GM12872 (cell line): ENCODE data around the gene RHOA.

Experiments used
- TF ChIP-seq, protein P1 (sequence below): IDR thresholded peaks from 3 replicates; pipeline ENCODE4 v1.5.1; 2011; ENCODE audit warnings: low read depth, mild to moderate bottlenecking, low read length, moderate library complexity; ENCODE audit not compliant: insufficient read depth

Gene RHOA

GRCh38 chr3:49445391-49445790 is 33.6 kb upstream of the RHOA start:
- TF ChIP-seq, protein P1, sequence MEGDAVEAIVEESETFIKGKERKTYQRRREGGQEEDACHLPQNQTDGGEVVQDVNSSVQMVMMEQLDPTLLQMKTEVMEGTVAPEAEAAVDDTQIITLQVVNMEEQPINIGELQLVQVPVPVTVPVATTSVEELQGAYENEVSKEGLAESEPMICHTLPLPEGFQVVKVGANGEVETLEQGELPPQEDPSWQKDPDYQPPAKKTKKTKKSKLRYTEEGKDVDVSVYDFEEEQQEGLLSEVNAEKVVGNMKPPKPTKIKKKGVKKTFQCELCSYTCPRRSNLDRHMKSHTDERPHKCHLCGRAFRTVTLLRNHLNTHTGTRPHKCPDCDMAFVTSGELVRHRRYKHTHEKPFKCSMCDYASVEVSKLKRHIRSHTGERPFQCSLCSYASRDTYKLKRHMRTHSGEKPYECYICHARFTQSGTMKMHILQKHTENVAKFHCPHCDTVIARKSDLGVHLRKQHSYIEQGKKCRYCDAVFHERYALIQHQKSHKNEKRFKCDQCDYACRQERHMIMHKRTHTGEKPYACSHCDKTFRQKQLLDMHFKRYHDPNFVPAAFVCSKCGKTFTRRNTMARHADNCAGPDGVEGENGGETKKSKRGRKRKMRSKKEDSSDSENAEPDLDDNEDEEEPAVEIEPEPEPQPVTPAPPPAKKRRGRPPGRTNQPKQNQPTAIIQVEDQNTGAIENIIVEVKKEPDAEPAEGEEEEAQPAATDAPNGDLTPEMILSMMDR: no peak

DNA sequence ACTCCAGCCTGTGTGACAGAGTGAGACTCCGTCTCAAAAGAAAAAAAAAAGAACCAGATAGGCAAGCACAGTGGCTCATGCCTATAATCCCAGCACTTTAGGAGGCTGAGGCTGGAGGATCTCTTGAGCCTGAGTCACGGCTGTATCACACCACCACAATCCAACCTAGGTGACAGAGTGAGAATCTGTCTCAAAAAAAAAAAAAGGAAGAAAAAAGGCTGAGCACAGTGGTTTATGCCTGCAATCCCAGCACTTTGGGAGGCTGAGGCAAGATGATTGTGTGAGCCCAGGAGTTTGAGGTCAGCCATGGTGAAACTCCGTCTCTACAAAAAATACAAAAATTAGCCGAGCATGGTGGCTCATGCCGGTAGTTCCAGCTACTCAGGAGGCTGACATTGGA is 23.0 kb upstream of the RHOA start:
- TF ChIP-seq, protein P1: no peak

DNA sequence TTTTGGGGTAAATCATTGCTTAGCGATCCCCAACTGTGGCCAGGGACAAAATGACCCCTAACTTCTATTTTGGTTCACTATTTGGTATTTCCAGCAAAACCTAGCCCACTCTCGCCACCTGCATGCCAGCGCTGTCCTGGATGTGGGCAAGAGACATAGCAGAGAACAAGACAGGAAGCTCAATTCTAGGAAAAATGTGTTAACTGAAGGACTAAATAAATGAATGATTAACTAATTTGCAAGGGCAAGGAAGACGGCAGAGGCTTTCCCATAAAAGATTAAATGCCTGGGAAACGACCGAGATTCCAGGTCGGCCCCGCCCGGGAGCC is 16.9 kb upstream of the RHOA start:
- TF ChIP-seq, protein P1: no peak

DNA sequence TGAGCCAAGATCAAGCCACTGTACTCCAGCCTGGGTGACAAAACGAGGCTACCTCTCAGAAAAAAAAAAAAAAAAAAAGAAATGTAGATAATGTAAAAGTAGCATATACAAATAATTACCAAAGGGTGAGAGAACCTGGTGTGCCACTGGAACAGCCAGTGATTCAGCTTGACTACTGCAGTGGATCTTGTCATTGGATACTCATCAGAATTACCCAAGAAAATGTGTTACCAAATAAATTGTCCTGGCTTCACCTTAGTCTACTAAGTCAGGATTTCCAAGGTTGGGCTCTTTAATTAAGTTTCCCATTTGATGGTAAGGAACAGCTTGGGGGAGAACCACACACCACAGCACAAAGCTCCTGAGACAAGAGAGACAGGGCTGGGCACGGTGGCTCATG is 15.8 kb upstream of the RHOA start:
- TF ChIP-seq, protein P1: no peak

DNA sequence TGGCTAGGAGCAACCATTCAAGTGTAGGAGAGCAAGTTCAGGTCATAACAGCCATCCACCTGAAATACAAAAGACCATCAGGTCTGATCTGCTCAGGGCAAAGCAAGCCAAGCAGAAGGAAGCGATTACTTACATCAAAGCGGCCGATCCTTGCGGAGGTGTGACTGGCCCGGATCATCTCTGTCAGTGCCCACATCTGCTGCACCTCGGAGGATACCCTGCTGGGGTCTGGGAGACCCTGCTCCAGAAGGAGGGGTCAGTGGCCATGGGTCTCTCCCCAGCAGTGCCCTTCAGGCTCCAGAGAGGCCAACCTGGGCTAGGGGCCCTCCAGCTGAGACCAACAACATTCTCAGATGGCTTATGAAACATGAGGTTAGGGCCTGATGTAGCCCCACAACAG is 13.0 kb upstream of the RHOA start:
- TF ChIP-seq, protein P1: no peak

- TF ChIP-seq, protein P1: no peak
Measured at GRCh38 chr3:49422379-49423248, 10.8 kb upstream of the RHOA start, which contains the start of gene AMT. Gene AMT (minus strand): TSS chr3:49422473. CDS start chr3:49422450, 23 bp downstream.

- TF ChIP-seq, protein P1: no peak
Measured at GRCh38 chr3:49421890-49422378, 10.2 kb upstream of the RHOA start.
